Effector memory CD4-positive, alpha-beta T cell (primary cell): ENCODE results near the gene CCDC97.

Experiments
- DNase-seq, 3 donors: peaks; one replicate each; pipeline ENCODE4 v3.0.0-alpha.2; 2020
- H3K27ac ChIP-seq: 2 replicates; pipeline ENCODE4 v1.7.0; 2013; ENCODE audit warnings: mild to moderate bottlenecking, low read length, moderate library complexity; ENCODE audit not compliant: insufficient read depth, poor library complexity, severe bottlenecking
- H3K27me3 ChIP-seq: replicated peaks from 2 replicates; pipeline ENCODE4 v1.7.0; 2013; ENCODE audit warnings: mild to moderate bottlenecking, low read length; ENCODE audit not compliant: insufficient read depth, control insufficient read depth, poor library complexity, severe bottlenecking
- H3K36me3 ChIP-seq: 2 replicates; pipeline ENCODE4 v1.7.0; 2013; ENCODE audit warnings: mild to moderate bottlenecking, low read length, moderate library complexity; ENCODE audit not compliant: control insufficient read depth, insufficient read depth
- H3K4me1 ChIP-seq: 2 replicates; pipeline ENCODE4 v1.7.0; 2013; ENCODE audit warnings: low read length, mild to moderate bottlenecking; ENCODE audit not compliant: control insufficient read depth, insufficient read depth, poor library complexity, severe bottlenecking
- H3K4me3 ChIP-seq: 2 replicates; pipeline ENCODE4 v1.7.0; 2013; ENCODE audit warnings: low read length, low read depth, mild to moderate bottlenecking; ENCODE audit not compliant: insufficient read depth, poor library complexity, severe bottlenecking
- H3K9me3 ChIP-seq: 2 replicates; pipeline ENCODE4 v1.7.0; 2013; ENCODE audit warnings: mild to moderate bottlenecking, low read length, moderate library complexity; ENCODE audit not compliant: control insufficient read depth

Gene CCDC97

DNA sequence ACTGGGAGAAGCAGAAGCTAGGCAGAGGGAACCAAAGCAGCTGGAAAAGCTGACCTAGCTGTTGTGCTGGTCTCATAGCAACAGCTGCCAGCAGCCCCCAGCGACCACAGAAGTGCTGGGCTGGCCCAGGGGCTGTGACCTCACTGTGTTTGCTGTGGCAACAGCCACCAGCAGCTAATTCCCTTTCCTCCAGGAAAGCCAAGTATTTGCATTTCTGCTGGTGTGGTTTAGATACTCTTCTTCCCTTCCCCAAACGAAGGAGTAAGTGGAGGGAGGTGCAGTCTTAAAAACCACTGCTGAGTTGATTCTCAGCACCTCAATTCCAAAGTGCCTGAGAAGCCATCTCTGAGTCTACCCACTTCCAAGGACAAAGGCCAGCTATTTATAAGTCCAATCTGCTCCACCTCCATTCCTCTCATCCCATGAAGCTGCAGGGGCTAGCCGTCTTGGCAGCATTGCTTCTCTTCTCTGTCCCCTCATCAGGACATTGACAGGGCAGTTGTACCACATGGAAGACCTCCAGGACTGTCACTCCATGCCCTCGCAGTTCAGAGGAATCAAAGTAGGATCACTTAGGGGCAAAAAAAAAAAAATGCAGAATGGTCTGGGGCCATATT, 11.5 kb upstream of the CCDC97 start:
- DNase-seq, result peak; percentile 53 to 73 (median 59)
- H3K27ac ChIP-seq, result peak overlapping the region; percentile 81
- H3K27me3 ChIP-seq, result no peaks in the 10 kb centered on the region
- no peak overlapping the region for H3K4me3 ChIP-seq
- H3K4me1 ChIP-seq, result peaks cover 78% of the 10 kb centered on the region
- no peaks in the 10 kb centered on the region for H3K9me3 ChIP-seq
- H3K36me3 ChIP-seq, result peaks cover 64% of the 10 kb centered on the region

GRCh38 chr19:41299046-41299754, 10.8 kb upstream of the CCDC97 start:
- H3K4me1 ChIP-seq, result peaks cover 85% of the 10 kb centered on the region
- no peaks in the 10 kb centered on the region for H3K9me3 ChIP-seq
- no peak overlapping the region for H3K4me3 ChIP-seq
- H3K27me3 ChIP-seq, result no peaks in the 10 kb centered on the region
- no peak for DNase-seq
- H3K27ac ChIP-seq, result peak overlapping the region; percentile 81
- peaks cover 62% of the 10 kb centered on the region for H3K36me3 ChIP-seq

DNA sequence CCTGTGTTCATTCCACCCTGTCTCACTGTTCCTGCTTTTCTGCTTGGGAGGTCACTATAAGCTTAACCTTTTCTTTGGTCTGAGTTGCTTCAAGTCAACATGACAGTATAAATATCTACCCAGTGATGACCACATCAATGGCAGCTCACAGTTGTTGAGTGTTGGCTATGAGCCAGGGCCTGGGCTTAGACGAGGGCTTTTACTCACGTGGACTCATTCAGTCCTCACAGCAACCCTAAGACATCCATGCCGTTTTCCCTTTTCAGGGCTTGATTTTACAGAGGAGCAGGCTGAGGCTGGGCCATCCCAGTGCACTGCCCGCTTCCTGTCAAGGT, 10.2 kb upstream of the CCDC97 start:
- Histone ChIP-seq H3K27ac (peak overlapping the region; percentile 81), H3K27me3 (no peaks in the 10 kb centered on the region), H3K9me3 (no peaks in the 10 kb centered on the region), H3K4me3 (no peak overlapping the region), H3K36me3 (peaks cover 62% of the 10 kb centered on the region), H3K4me1 (peaks cover 90% of the 10 kb centered on the region)
- peak in 1 of 3 donors; percentile 51 for DNase-seq

GRCh38 chr19:41300555-41300954, 9.4 kb upstream of the CCDC97 start:
- Histone ChIP-seq H3K27me3 (no peaks in the 10 kb centered on the region), H3K27ac (peak overlapping the region; percentile 81), H3K36me3 (peaks cover 62% of the 10 kb centered on the region), H3K4me3 (no peak overlapping the region), H3K9me3 (no peaks in the 10 kb centered on the region), H3K4me1 (peaks cover 99% of the 10 kb centered on the region)
- no peak for DNase-seq

GRCh38 chr19:41302624-41303351, 7.2 kb upstream of the CCDC97 start:
- Histone ChIP-seq H3K9me3 (no peaks in the 10 kb centered on the region), H3K27ac (peak overlapping the region; percentile 94), H3K36me3 (peaks cover 55% of the 10 kb centered on the region), H3K4me3 (peak overlapping the region; percentile 45), H3K27me3 (no peaks in the 10 kb centered on the region), H3K4me1 (peaks cover 99% of the 10 kb centered on the region)
- DNase-seq, result peak in 2 of 3 donors; percentile 58 to 63

- H3K4me1 ChIP-seq, result peaks cover 99% of the 10 kb centered on the region
- no peak for DNase-seq
- H3K9me3 ChIP-seq, result no peaks in the 10 kb centered on the region
- H3K27me3 ChIP-seq, result no peaks in the 10 kb centered on the region
- peak overlapping the region; percentile 45 for H3K4me3 ChIP-seq
- peaks cover 46% of the 10 kb centered on the region for H3K36me3 ChIP-seq
- peak overlapping the region; percentile 94 for H3K27ac ChIP-seq
Observed at GRCh38 chr19:41303954-41304353, 6.0 kb upstream of the CCDC97 start.

- Histone ChIP-seq H3K27ac (peak overlapping the region; percentile 94), H3K4me3 (peak overlapping the region; percentile 45), H3K36me3 (peaks cover 40% of the 10 kb centered on the region), H3K27me3 (no peaks in the 10 kb centered on the region), H3K4me1 (peaks cover 98% of the 10 kb centered on the region), H3K9me3 (no peaks in the 10 kb centered on the region)
- DNase-seq, result no peak
Observed at GRCh38 chr19:41304706-41305483, 5.1 kb upstream of the CCDC97 start.

DNA sequence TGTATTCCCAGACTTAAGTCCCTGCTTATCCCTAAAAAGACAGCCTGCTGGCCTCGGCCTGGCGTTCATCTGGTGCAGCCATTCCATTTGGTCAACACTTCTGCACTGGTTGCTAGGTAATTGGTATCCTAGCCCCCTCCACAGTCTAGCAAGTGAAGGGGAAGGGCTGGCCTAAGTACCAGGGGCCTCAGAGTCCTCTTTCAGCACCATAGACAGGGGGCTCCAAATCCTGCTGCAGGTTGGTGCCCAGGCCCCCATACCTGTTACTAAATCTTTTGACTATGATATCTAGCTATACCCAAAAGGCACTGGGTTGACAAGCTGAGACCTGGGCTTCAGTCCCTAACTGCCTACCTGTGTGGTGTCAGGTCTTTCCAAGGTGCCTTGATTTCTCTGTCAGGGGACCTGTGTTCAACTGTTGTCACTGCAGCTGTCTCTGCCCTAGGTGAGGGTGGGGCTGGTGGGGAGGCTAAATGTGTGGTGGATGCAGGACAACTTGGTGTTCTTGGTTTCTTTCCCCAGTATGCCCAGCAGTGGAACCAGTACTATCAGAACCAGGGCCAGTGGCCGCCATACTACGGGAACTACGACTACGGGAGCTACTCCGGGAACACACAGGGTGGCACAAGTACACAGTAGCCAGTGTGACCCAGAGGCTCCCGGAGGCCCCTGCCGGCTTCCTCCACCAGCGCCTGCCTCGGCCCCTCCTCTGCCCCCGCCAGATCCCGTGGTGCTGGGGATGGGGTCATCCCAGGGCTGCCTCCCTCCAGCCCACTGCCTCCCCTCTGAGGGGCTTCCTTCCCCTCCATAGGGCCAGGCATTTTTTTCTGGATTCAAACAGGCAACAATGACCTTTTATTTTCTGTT, 3.8 kb upstream of the CCDC97 start:
- DNase-seq, result no peak
- Histone ChIP-seq H3K4me3 (peak overlapping the region; percentile 47), H3K36me3 (peaks cover 33% of the 10 kb centered on the region), H3K4me1 (peaks cover 87% of the 10 kb centered on the region), H3K9me3 (no peaks in the 10 kb centered on the region), H3K27me3 (no peaks in the 10 kb centered on the region), H3K27ac (peak overlapping the region; percentile 94)
